ENCODE results near the gene RRAD. TPM values are rescaled to one million over a fixed set of nuclear protein-coding genes. Genes with fewer than 3 reads are reported as not detected.

RRAD gene
- total and polyA plus RNA-seq, 2 experiments from 2014 or later = 0.22 to 0.70 TPM

DNA sequence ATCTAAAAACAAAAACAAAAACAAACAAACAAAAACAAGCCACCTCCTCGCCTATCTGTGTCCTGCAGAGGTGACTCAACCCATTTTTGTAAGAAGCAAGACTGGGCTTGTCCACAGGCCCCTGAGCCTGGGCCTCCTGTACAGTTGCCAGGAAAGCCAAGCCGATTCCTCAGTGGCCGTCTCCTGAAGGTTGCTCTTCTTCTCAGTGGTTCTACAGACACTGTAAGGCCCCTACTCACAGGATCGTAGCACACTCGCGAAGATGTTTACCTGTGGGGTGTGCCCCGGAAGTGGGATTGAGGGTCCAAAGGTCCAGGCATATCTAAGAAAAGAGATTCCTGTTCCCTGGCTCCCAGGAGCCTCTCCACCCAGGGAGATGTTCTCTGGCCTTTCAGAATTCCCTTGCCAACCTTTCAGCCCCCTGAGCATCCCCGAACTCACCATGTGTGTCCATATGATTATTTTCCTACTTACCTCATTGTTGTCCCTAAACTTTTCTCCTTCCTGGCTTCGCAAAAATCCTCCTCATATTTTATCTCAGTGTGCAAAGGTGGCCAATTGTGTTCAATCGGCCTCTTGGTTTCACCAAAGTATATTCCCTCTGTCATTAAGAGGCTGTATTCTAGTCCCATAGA lies 28.2 kb upstream of the RRAD start:
- no peaks in the 10 kb centered on the region for H3K9me3 ChIP-seq (ENCODE audit: low read depth)
- no peak overlapping the region for H3K9ac ChIP-seq
- no peaks in the 10 kb centered on the region for H3K4me1 ChIP-seq (ENCODE audit: insufficient read depth)
- no peak overlapping the region for H3K4me3 ChIP-seq
- H3K4me2 ChIP-seq (ENCODE audit: unreplicated experiment) = no peak overlapping the region
- WGBS, 2 experiments (ENCODE audit: low coverage in 1 of 2, low lambda C conversion rate in 2 of 2, missing lambda C conversion rate in 2 of 2) = 68 to 77% methylated on average over 10 of the region's 10 CpGs
- no peaks in the 10 kb centered on the region for H3K36me3 ChIP-seq (ENCODE audit: low read depth)
- no peaks in the 10 kb centered on the region for H3K79me2 ChIP-seq (ENCODE audit: insufficient read depth)
- H2AFZ ChIP-seq = no peak overlapping the region; the same call in 1 of the 2 replicates
- no peaks in the 10 kb centered on the region for H3F3A ChIP-seq (ENCODE audit: insufficient read depth)
- no peaks in the 10 kb centered on the region for H3K9me2 ChIP-seq (ENCODE audit: insufficient read depth)
- no peaks in the 10 kb centered on the region; the same call in none of the 2 replicates for H3K27me3 ChIP-seq (replicated peaks; ENCODE audit: insufficient read depth)
- no peaks in the 10 kb centered on the region for H4K20me1 ChIP-seq (ENCODE audit: insufficient read depth)
- DNase-seq = no peak
- no peak for TF ChIP-seq EZH2phosphoT487 (IDR thresholded peaks at IDR 0.05; ENCODE audit: insufficient read depth, low read depth)
- TF ChIP-seq EZH2 (IDR thresholded peaks at IDR 0.05; ENCODE audit: insufficient read depth, poor library complexity, severe bottlenecking) = no peak
- no peak overlapping the region for H3K27ac ChIP-seq
- in situ Hi-C loops (cut with MboI) = loop anchor here (25.0 kb wide), 1 partner anchor 209 kb away; the partner anchor contains the start of genes B3GNT9, FBXL8, HSF4 and NOL3

DNA sequence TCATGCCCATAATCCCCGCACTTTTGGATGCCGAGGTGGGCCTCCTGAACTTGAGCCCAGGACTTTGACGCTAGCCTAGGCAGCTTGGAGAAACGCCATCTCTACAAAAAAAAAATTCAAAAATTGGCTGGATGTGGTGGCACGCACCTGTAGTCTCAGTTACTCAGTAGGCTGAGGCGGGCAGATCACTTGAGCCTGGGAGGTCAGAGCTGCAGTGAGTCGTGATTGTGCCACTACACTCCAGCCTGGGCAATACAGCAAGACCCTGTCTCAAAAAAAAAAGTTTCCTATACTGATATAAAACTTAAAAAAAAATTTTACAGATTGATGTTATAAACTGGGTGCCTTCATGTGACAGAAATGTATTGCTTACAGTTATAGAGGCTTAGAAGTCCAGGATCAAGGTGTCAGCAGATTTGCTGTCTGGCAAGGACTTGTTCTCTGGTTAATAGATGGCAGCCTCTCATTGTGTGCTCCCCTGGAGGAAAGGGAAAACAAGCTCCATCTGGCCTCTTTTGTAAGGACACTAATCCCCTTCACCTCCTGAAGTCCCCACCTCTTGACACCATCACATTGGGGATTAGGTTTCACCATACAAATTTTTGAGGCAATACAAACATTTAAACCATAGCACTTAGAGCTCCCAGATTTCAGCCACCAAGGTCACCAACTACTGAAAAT lies 27.2 kb upstream of the RRAD start:
- no peaks in the 10 kb centered on the region for H3K36me3 ChIP-seq (ENCODE audit: low read depth)
- H3K27me3 ChIP-seq (replicated peaks; ENCODE audit: insufficient read depth) = no peaks in the 10 kb centered on the region; the same call in none of the 2 replicates
- H3K9ac ChIP-seq = no peak overlapping the region
- H3K9me2 ChIP-seq (ENCODE audit: insufficient read depth) = no peaks in the 10 kb centered on the region
- no peaks in the 10 kb centered on the region for H4K20me1 ChIP-seq (ENCODE audit: insufficient read depth)
- DNase-seq = no peak
- no peak overlapping the region for H3K4me2 ChIP-seq (ENCODE audit: unreplicated experiment)
- H3F3A ChIP-seq (ENCODE audit: insufficient read depth) = no peaks in the 10 kb centered on the region
- 74 to 77% methylated on average over 7 of the region's 7 CpGs for WGBS, 2 experiments (ENCODE audit: low coverage in 1 of 2, low lambda C conversion rate in 2 of 2, missing lambda C conversion rate in 2 of 2)
- no peak overlapping the region for H3K27ac ChIP-seq
- no peak overlapping the region for H3K4me3 ChIP-seq
- no peak overlapping the region for H2AFZ ChIP-seq
- H3K79me2 ChIP-seq (ENCODE audit: insufficient read depth) = no peaks in the 10 kb centered on the region
- peaks cover 1% of the 10 kb centered on the region; the same call in 1 of the 2 replicates for H3K4me1 ChIP-seq (ENCODE audit: insufficient read depth)
- in situ Hi-C loops (cut with MboI) = loop anchor here (25.0 kb wide), 1 partner anchor 210 kb away; the partner anchor contains the start of genes B3GNT9, FBXL8, HSF4 and NOL3
- H3K9me3 ChIP-seq (ENCODE audit: low read depth) = no peaks in the 10 kb centered on the region
- TF ChIP-seq EZH2phosphoT487 (IDR thresholded peaks at IDR 0.05; ENCODE audit: insufficient read depth, low read depth) = no peak
- TF ChIP-seq EZH2 (IDR thresholded peaks at IDR 0.05; ENCODE audit: insufficient read depth, poor library complexity, severe bottlenecking) = no peak

DNA sequence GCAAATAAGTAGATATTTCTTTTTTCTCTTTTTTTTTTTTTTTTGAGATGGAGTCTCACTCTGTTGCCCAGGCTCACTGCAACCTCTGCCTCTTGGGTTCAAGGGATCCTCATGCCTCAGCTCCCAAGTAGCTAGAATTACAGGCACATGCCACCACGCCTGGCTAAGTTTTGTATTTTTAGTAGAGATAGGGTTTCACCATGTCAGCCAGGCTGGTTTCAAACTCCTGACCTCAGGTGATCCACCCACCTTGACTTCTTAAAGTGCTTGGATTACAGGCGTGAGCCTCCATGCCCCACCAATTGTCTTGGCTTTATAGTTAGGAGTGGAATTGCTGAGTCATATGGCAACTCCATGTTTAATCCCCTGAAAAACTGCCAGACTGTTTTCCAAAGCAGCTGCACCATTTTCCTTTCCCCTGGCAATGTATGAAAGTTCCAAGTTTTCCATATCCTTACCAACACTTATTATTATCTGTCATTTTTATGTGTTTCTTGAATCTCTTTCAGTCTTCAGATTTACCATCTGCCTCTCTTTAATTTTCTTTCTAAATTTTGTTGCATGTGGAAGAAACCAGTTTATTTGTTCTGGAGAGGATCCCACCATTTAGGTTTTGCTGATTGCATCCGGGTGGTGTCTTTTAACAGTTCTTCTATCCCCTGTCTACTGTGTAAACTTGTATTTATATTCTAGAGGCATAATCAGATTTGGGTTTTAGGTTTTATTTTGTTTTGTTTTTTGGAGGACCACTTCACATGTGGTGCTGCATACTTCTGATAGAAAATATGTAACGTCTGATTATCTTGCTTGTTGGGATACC lies 25.8 kb upstream of the RRAD start:
- Histone ChIP-seq H3K9ac (no peak overlapping the region), H3K9me3 (ENCODE audit: low read depth) (no peaks in the 10 kb centered on the region), H3K4me1 (ENCODE audit: insufficient read depth) (peaks cover 4% of the 10 kb centered on the region; the same call in 1 of the 2 replicates), H3K27me3 (replicated peaks; ENCODE audit: insufficient read depth) (no peaks in the 10 kb centered on the region; the same call in none of the 2 replicates), H3K27ac (no peak overlapping the region), H3K36me3 (ENCODE audit: low read depth) (no peaks in the 10 kb centered on the region), H3K79me2 (ENCODE audit: insufficient read depth) (no peaks in the 10 kb centered on the region), H4K20me1 (ENCODE audit: insufficient read depth) (no peaks in the 10 kb centered on the region), H3K9me2 (ENCODE audit: insufficient read depth) (no peaks in the 10 kb centered on the region), H3K4me2 (ENCODE audit: unreplicated experiment) (no peak overlapping the region), H3F3A (ENCODE audit: insufficient read depth) (0 out of 2 replicates have a peak, but pooled peaks cover 4% of the 10 kb centered on the region), H3K4me3 (no peak overlapping the region), H2AFZ (no peak overlapping the region)
- WGBS, 2 experiments (ENCODE audit: low coverage in 1 of 2, low lambda C conversion rate in 2 of 2, missing lambda C conversion rate in 2 of 2) = 59 to 74% methylated on average over 4 of the region's 4 CpGs
- TF ChIP-seq EZH2 (IDR thresholded peaks at IDR 0.05; ENCODE audit: insufficient read depth, poor library complexity, severe bottlenecking) (no peak), EZH2phosphoT487 (IDR thresholded peaks at IDR 0.05; ENCODE audit: insufficient read depth, low read depth) (no peak)
- DNase-seq = peak; percentile 38
- in situ Hi-C loops (cut with MboI) = loop anchor here (25.0 kb wide), 1 partner anchor 211 kb away; the partner anchor contains the start of genes B3GNT9, FBXL8, HSF4 and NOL3

DNA sequence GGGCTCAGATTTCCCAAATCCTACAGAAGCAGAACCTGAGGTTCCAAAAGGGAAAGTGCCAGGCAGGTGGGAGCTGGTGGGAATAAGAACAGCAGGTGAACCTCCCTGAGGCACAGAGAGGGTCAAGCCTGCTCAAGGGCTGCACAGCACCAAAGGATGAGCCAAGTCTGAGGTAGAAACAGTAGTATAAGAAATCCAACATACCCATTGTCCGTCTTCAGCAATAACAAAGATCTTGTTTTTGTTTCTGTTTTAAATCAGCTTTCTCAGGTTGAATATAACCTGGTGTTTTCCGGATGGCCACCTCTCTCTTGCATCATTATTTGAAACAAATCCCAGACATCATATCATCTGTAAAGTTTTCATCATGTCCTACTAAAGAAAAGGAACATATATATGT lies 25.1 kb upstream of the RRAD start:
- Histone ChIP-seq H3K9ac (no peak overlapping the region), H3K79me2 (ENCODE audit: insufficient read depth) (no peaks in the 10 kb centered on the region), H3K9me2 (ENCODE audit: insufficient read depth) (no peaks in the 10 kb centered on the region), H3K27ac (no peak overlapping the region), H3K4me2 (ENCODE audit: unreplicated experiment) (no peak overlapping the region), H4K20me1 (ENCODE audit: insufficient read depth) (no peaks in the 10 kb centered on the region), H3K9me3 (ENCODE audit: low read depth) (no peaks in the 10 kb centered on the region), H3K4me3 (no peak overlapping the region), H3K27me3 (replicated peaks; ENCODE audit: insufficient read depth) (no peaks in the 10 kb centered on the region; the same call in none of the 2 replicates), H2AFZ (no peak overlapping the region), H3K36me3 (ENCODE audit: low read depth) (no peaks in the 10 kb centered on the region), H3K4me1 (ENCODE audit: insufficient read depth) (peaks cover 4% of the 10 kb centered on the region; the same call in 1 of the 2 replicates), H3F3A (ENCODE audit: insufficient read depth) (0 out of 2 replicates have a peak, but pooled peaks cover 4% of the 10 kb centered on the region)
- 91% methylated on average over 2 of the region's 2 CpGs for WGBS, 2 experiments (ENCODE audit: low coverage in 1 of 2, low lambda C conversion rate in 2 of 2, missing lambda C conversion rate in 2 of 2)
- TF ChIP-seq EZH2 (IDR thresholded peaks at IDR 0.05; ENCODE audit: insufficient read depth, poor library complexity, severe bottlenecking) (no peak), EZH2phosphoT487 (IDR thresholded peaks at IDR 0.05; ENCODE audit: insufficient read depth, low read depth) (no peak)
- in situ Hi-C loops (cut with MboI) = loop anchor here (25.0 kb wide), 1 partner anchor 212 kb away; the partner anchor contains the start of genes B3GNT9, FBXL8, HSF4 and NOL3
- no peak for DNase-seq
